Natural killer cell (primary cell): ENCODE results near the gene KMT2A. TPM values are rescaled to one million over a fixed set of nuclear protein-coding genes. Genes with fewer than 3 reads are reported as not detected.
"Not testable (repeated sequence)": the region's sequence is repeated elsewhere in the genome, so short reads cannot be mapped to it uniquely, and the experiment has no call there.

Source experiments
- ATAC-seq, 3 donors: fragments of 150-1000 bp in 2 of 3; fragments of 200-7000 bp in 1 of 3; cut with Tn5 transposase; 1 replicate in 1 of 3; 2 replicates in 2 of 3; pipeline ENCODE4 v1.10.0; 2021; ENCODE audit warnings: mild to moderate bottlenecking in 2 of 3, moderate library complexity in 2 of 3
- DNase-seq, 2 donors: peaks; one replicate each; pipeline versions ENCODE4 v3.0.0 to v3.0.0-alpha.2; 2013 to 2021; ENCODE audit warnings: mixed read lengths in 1 of 2
- H3K27ac ChIP-seq: one replicate; pipeline ENCODE4 v1.5.1; 2013; ENCODE audit warnings: mild to moderate bottlenecking, low read length
- H3K27me3 ChIP-seq: one replicate; pipeline ENCODE4 v1.6.1; 2013; ENCODE audit warnings: low read length; ENCODE audit not compliant: control insufficient read depth, insufficient read depth
- H3K36me3 ChIP-seq: one replicate; pipeline ENCODE4 v1.6.1; 2013; ENCODE audit warnings: low read length; ENCODE audit not compliant: control insufficient read depth, insufficient read depth
- H3K4me1 ChIP-seq: one replicate; pipeline ENCODE4 v1.6.1; 2013; ENCODE audit warnings: low read length; ENCODE audit not compliant: control insufficient read depth, insufficient read depth
- H3K4me3 ChIP-seq: one replicate; pipeline ENCODE4 v1.5.1; 2013; ENCODE audit warnings: low read length
- H3K9me3 ChIP-seq: one replicate; pipeline ENCODE4 v1.6.1; 2013; ENCODE audit warnings: low read length; ENCODE audit not compliant: control insufficient read depth, insufficient read depth
- H3K27ac Mint-ChIP-seq, 2 donors: one replicate each; pipeline ENCODE4 v1.8.0; 2022; ENCODE audit warnings: mild to moderate bottlenecking in 2 of 2, mixed read lengths in 2 of 2, moderate library complexity in 1 of 2
- H3K27me3 Mint-ChIP-seq, 2 donors: one replicate each; pipeline ENCODE4 v1.8.0; 2022; ENCODE audit warnings: low read depth in 2 of 2, mixed read lengths in 2 of 2
- H3K36me3 Mint-ChIP-seq: one replicate; pipeline ENCODE4 v1.8.0; 2022; ENCODE audit warnings: mixed read lengths
- H3K4me1 Mint-ChIP-seq, 2 donors: one replicate each; pipeline ENCODE4 v1.8.0; 2022; ENCODE audit warnings: mixed read lengths in 2 of 2
- H3K4me3 Mint-ChIP-seq: one replicate; pipeline ENCODE4 v1.8.0; 2022; ENCODE audit warnings: mild to moderate bottlenecking, moderate library complexity, mixed read lengths
- H3K9me3 Mint-ChIP-seq, 2 donors: one replicate each; pipeline ENCODE4 v1.8.0; 2022; ENCODE audit warnings: mixed read lengths in 2 of 2
- WGBS: methylation state at CpG from one replicate; pipeline ENCODE4 v1.1.7; 2013; ENCODE audit warnings: missing lambda C conversion rate; ENCODE audit not compliant: insufficient coverage; 5-methylcytosine and 5-hydroxymethylcytosine counted together
- intact Hi-C: fragments of 100-400 bp; cut with micrococcal nuclease; formaldehyde crosslinking; loops from one replicate; pipeline ENCODE4 v1.14.2; 2022
- total RNA-seq, 4 donors: library from RNA; stranded (reverse); fragments of 120-200 nt in 1 of 4; gene quantifications; one replicate each; pipeline versions ENCODE4 v1.2.3 to v1.2.4, GENCODE V29; 2013 to 2022
- TF ChIP-seq, protein P1 (sequence below): fragments of 200-600 bp; IDR thresholded peaks from one replicate; pipeline ENCODE4 v1.8.0; 2022; ENCODE audit warnings: antibody characterized with exemption

KMT2A gene
- total RNA-seq, 3 donors from 2014 or later (not counting 1 experiment from before 2014, with no cell fraction given), result 146 to 176 (median 157) TPM

DNA sequence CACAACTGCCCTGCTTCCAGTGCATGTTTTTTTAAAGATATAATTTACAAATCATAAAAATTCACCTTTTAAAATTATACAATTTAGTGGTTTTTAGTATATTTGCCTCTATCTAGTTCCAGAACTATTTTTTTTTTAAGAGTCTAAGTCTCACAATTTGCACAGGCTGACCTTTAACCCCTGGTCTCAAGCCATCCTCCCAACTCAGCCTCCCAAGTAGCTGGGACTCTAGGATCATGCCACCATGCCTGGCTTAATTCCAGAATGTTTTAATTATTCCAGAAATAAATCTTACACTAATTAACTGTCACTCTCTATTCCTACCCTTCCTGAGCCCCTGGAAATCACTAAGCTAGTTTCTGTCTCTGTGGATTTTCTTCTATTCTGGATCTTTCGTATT is 134.5 kb downstream of the KMT2A start:
- Mint-ChIP-seq H3K9me3 (no peaks in the 10 kb centered on the region), H3K4me3 (no peak overlapping the region), H3K27me3 (no peaks in the 10 kb centered on the region), H3K36me3 (no peaks in the 10 kb centered on the region), H3K27ac (peak overlapping the region; percentile 89 to 97), H3K4me1 (peaks cover 35 to 36% of the 10 kb centered on the region in 2 donors)
- Histone ChIP-seq H3K4me1 (peaks cover 14% of the 10 kb centered on the region), H3K36me3 (no peaks in the 10 kb centered on the region), H3K4me3 (no peak overlapping the region), H3K27me3 (no peaks in the 10 kb centered on the region), H3K9me3 (no peaks in the 10 kb centered on the region), H3K27ac (no peak overlapping the region)
- TF ChIP-seq, protein P1, sequence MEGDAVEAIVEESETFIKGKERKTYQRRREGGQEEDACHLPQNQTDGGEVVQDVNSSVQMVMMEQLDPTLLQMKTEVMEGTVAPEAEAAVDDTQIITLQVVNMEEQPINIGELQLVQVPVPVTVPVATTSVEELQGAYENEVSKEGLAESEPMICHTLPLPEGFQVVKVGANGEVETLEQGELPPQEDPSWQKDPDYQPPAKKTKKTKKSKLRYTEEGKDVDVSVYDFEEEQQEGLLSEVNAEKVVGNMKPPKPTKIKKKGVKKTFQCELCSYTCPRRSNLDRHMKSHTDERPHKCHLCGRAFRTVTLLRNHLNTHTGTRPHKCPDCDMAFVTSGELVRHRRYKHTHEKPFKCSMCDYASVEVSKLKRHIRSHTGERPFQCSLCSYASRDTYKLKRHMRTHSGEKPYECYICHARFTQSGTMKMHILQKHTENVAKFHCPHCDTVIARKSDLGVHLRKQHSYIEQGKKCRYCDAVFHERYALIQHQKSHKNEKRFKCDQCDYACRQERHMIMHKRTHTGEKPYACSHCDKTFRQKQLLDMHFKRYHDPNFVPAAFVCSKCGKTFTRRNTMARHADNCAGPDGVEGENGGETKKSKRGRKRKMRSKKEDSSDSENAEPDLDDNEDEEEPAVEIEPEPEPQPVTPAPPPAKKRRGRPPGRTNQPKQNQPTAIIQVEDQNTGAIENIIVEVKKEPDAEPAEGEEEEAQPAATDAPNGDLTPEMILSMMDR, result no peak
- intact Hi-C loops, result loop anchor here (5.0 kb wide), 1 partner anchor 37 kb away; the partner anchor contains the start of gene PHLDB1
- whole genome bisulfite sequencing, result 100% methylated on average over 1 of the region's 1 CpG
- ATAC-seq, result no peak
- no peak for DNase-seq

DNA sequence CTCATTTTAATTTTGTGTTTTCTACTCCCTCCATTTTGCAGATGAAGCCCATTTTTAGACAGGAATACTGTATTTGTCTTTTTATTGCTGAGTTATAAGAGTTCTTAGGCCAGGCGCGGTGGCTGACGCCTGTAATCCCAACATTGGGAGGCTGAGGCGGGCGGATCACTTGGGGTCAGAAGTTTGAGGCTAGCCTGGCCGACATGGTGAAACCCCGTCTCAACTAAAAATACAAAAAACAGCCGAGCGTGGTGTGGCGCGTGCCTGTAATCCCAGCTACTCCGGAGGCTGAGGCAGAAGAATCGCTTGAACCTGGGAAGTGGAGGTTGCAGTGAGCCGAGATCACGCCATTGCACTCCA is 135.4 kb downstream of the KMT2A start:
- not testable (repeated sequence) for H3K36me3 ChIP-seq, H3K27me3 Mint-ChIP-seq, H3K36me3 Mint-ChIP-seq, ATAC-seq, H3K9me3 Mint-ChIP-seq, H3K9me3 ChIP-seq, H3K27me3 ChIP-seq
- Mint-ChIP-seq H3K4me3 (peak overlapping the region; percentile 95), H3K27ac (peak overlapping the region; percentile 89 to 97), H3K4me1 (peaks cover 40% of the 10 kb centered on the region in 2 donors)
- H3K4me3 ChIP-seq, result peak overlapping the region; percentile 77
- intact Hi-C loops, result loop anchor here (5.0 kb wide), 1 partner anchor 36 kb away; the partner anchor contains the start of gene PHLDB1
- H3K27ac ChIP-seq, result peak overlapping the region; percentile 98
- WGBS, result 3% methylated on average over 15 of the region's 15 CpGs
- peaks cover 14% of the 10 kb centered on the region for H3K4me1 ChIP-seq
- DNase-seq, result peak; percentile 18 to 36

DNA sequence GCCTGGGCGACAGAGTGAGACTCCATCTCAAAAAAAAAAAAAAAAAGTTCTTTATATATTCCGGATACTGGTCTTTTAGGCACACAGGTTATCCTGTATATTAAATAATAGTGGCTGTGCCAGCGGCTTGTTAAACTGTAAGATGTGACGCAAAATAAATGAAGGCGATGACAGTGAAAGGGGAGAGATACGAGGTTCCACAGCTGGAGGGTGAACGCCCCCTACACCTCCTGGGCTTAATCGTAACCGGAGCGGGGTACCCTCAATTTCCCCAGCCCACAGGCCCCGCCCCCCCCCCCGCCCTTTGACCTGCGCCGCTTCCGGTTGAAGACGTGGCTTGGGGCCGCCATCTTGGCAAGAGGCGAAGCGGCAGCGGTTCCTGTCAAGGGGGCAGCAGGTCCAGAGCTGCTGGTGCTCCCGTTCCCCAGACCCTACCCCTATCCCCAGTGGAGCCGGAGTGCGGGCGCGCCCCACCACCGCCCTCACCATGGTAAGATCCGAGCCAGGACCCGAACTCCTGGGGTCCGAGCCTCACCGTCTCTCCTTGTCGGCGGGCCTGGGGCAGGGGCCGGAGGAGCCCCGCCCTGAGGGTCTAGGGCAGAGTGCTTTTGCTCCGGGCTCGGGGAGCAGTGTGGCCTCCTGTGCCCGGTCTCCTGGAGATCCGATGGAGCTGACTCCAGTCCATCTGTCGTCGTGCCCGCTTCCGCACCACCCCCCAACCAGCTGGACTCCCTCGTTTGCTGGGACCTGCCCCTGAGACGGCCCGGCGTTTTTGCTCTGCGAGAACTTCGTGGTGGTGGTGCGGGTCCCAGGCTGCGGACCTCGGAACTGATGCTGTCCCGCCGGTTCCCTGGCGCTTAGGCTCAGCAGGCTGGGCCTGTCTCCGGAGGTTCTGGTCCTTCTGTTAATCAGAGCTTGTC is 136.0 kb downstream of the KMT2A start, which contains the start of gene ARCN1:
TSS of gene ARCN1 (plus strand) at position 349 of the 920 bp plus-strand sequence. CDS start at position 488, 139 bp downstream.
- DNase-seq (peak; percentile 68 to 90), ATAC-seq (peak; percentile 83 to 91 (median 89))
- H3K36me3 Mint-ChIP-seq, result no peaks in the 10 kb centered on the region
- peak within 1 kb of the TSS; percentile 77 for H3K4me3 ChIP-seq
- intact Hi-C loops, result loop anchor here (5.0 kb wide), 1 partner anchor 35 kb away; the partner anchor contains the start of gene PHLDB1
- H3K4me1 ChIP-seq, result peaks cover 14% of the 10 kb centered on the region
- H3K4me1 Mint-ChIP-seq, result peaks cover 46 to 47% of the 10 kb centered on the region in 2 donors
- no peaks in the 10 kb centered on the region for H3K27me3 ChIP-seq
- H3K36me3 ChIP-seq, result peaks cover 2% of the 10 kb centered on the region
- under 1% methylated on average over 50 of the region's 55 CpGs for WGBS
- peak within 1 kb of the TSS; percentile 95 for H3K4me3 Mint-ChIP-seq
- no peaks in the 10 kb centered on the region for H3K9me3 ChIP-seq
- peak within 1 kb of the TSS; percentile 98 for H3K27ac ChIP-seq
- TF ChIP-seq, protein P1, result no peak
- no peaks in the 10 kb centered on the region for H3K9me3 Mint-ChIP-seq
- H3K27me3 Mint-ChIP-seq, result no peaks in the 10 kb centered on the region
- peak within 1 kb of the TSS; percentile 89 to 97 for H3K27ac Mint-ChIP-seq

DNA sequence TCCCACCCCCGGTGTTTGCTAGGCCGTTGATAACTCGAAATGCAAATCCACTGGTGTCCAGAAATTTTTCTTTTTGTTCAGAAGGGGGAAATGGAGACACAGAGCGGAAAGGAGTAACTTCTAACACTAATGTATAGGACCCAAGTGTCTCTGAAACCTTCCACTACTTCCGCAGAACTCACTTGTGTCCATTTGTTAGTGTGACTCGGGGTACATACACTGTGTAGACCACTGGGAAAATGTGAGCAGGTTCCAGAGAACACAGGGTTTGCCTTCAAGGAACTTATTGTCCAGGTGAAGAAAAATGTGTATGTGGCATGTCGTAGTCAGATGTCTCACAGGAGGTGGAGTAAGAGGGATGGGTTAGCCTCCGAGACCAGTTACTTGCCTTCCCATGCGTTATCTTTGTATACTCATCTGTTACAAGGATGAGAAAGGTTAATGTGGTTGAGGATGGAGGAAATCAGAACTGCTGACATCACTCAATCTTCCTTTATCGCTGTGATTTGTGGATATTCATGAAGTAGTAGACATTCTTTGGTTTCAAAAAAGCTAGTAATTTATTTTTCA is 136.8 kb downstream of the KMT2A start:
- H3K4me3 Mint-ChIP-seq, result peak overlapping the region; percentile 95
- intact Hi-C loops, result loop anchor here (5.0 kb wide), 1 partner anchor 34 kb away; the partner anchor contains the start of gene PHLDB1
- no peaks in the 10 kb centered on the region for H3K36me3 Mint-ChIP-seq
- H3K27ac ChIP-seq, result peak overlapping the region; percentile 98
- no peaks in the 10 kb centered on the region for H3K27me3 Mint-ChIP-seq
- H3K4me1 Mint-ChIP-seq, result peaks cover 51% of the 10 kb centered on the region in 2 donors
- peaks cover 3% of the 10 kb centered on the region for H3K36me3 ChIP-seq
- no peaks in the 10 kb centered on the region for H3K27me3 ChIP-seq
- TF ChIP-seq, protein P1, result no peak
- peak in 1 of 2 donors; percentile 64 for DNase-seq
- H3K4me3 ChIP-seq, result peak overlapping the region; percentile 77
- H3K9me3 ChIP-seq, result no peaks in the 10 kb centered on the region
- peaks cover 14% of the 10 kb centered on the region for H3K4me1 ChIP-seq
- H3K9me3 Mint-ChIP-seq, result no peaks in the 10 kb centered on the region
- peak; percentile 21 to 36 (median 28) for ATAC-seq
- peak overlapping the region; percentile 89 to 97 for H3K27ac Mint-ChIP-seq
- 4% methylated on average over 8 of the region's 10 CpGs for WGBS
